G401.6 (cell line): ENCODE data around the gene AXIN2.
"Not testable (repeated sequence)": the region's sequence is repeated elsewhere in the genome, so short reads cannot be mapped to it uniquely, and the experiment has no call there.

Source experiments
- FAIRE-seq: peaks from 2 replicates; lab custom pipeline; 2012; peaks lifted over from hg19 to GRCh38; lab: Jason Lieb, UNC

Gene AXIN2

GRCh38 chr17:65515959-65516948 is 45.2 kb downstream of the AXIN2 start:
- no peak for FAIRE-seq

- no peak for FAIRE-seq
These were observed 45.9 kb downstream of the AXIN2 start for GRCh38 chr17:65515512-65515911.

- no peak for FAIRE-seq
These were observed 46.9 kb downstream of the AXIN2 start for GRCh38 chr17:65514541-65514940.

- FAIRE-seq: no peak
These were observed 47.4 kb downstream of the AXIN2 start for GRCh38 chr17:65514082-65514481.

- FAIRE-seq: no peak
These were observed 50.1 kb downstream of the AXIN2 start for GRCh38 chr17:65511316-65511715.

GRCh38 chr17:65509032-65509431 is 52.4 kb downstream of the AXIN2 start:
- no peak for FAIRE-seq

- not testable (repeated sequence) for FAIRE-seq
These were observed 56.8 kb downstream of the AXIN2 start for GRCh38 chr17:65504673-65505072.

GRCh38 chr17:65504141-65504540 is 57.3 kb downstream of the AXIN2 start:
- FAIRE-seq: no peak

- FAIRE-seq: no peak
These were observed 57.9 kb downstream of the AXIN2 start for GRCh38 chr17:65503557-65503956.

- FAIRE-seq: no peak
These were observed 62.6 kb downstream of the AXIN2 start for GRCh38 chr17:65498816-65499215.

- no peak for FAIRE-seq
These were observed 64.6 kb downstream of the AXIN2 start for GRCh38 chr17:65496801-65497200.

- no peak for FAIRE-seq
These were observed 66.1 kb downstream of the AXIN2 start for GRCh38 chr17:65495122-65496055.

GRCh38 chr17:65489413-65490155 is 71.9 kb downstream of the AXIN2 start:
- no peak for FAIRE-seq

- FAIRE-seq: no peak
These were observed 72.8 kb downstream of the AXIN2 start for GRCh38 chr17:65488665-65489064.

- FAIRE-seq: no peak
These were observed 73.5 kb downstream of the AXIN2 start for GRCh38 chr17:65487990-65488389.

GRCh38 chr17:65487161-65487560 is 74.3 kb downstream of the AXIN2 start:
- no peak for FAIRE-seq

GRCh38 chr17:65485388-65486299 is 75.8 kb downstream of the AXIN2 start:
- FAIRE-seq: no peak

- not testable (repeated sequence) for FAIRE-seq
These were observed 77.0 kb downstream of the AXIN2 start for GRCh38 chr17:65484405-65484804.

GRCh38 chr17:65483438-65483837 is 78.0 kb downstream of the AXIN2 start:
- FAIRE-seq: no peak

- no peak for FAIRE-seq
These were observed 79.2 kb downstream of the AXIN2 start for GRCh38 chr17:65482201-65482600.

- FAIRE-seq: no peak
These were observed 82.2 kb downstream of the AXIN2 start for GRCh38 chr17:65479282-65479681.
